Dermis blood vessel endothelial cell (primary cell): ENCODE results near the gene FMO2. TPM values are rescaled to one million over a fixed set of nuclear protein-coding genes. Genes with fewer than 3 reads are reported as not detected.

ENCODE experiments used
- DNase-seq: peaks from one replicate; pipeline ENCODE4 v3.0.0; 2010
- total RNA-seq: library from RNA; depleted of rRNA; stranded (reverse); fragments of >200 nt; gene quantifications from 2 replicates; pipeline ENCODE4 v1.2.3, GENCODE V29; 2014

FMO2 gene
- total RNA-seq, 1 donor from 2014 or later: not detected

- DNase-seq: no peak
These were observed 7.8 kb upstream of the FMO2 start for GRCh38 chr1:171177261-171177660.

DNA sequence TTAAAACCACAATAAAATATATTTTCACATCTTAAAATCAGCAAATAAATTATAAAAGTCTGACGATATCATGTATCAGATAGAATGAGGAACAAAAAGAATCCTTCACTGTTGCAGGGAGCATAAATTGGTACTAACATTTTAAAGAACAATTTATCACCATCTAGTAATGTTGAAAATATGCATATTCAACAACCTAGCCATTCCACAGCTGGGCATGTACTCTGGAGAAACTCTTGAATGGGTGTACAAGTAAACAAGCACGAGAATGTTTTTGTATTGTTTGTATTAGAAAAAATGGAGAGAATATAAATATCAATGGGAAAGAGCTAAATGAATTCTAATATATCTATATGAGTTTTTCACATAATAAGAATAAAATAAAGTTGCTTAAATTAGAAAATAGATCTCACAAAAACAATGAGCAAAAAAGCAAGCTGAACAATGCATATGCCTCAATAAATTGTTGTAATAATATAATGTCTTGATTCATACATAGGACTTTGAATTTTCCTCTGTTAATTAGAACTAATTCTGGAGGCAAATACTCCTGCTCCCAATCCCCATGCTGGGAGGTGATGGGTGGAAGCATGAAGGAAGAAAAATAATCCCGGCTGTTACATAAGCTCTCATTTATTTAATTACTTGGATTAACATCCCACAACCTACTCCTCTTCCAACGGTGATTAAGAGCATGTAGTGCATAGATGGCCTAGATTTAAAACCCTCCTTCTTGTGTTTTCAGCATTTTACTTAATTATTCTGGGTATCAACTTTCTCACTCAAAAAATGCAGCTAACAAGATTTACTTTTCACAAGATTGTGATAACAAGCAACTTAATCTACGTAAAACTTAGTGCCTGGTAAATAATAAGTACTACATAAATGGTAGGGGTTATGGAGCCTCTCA is 5.5 kb upstream of the FMO2 start:
- no peak for DNase-seq

DNA sequence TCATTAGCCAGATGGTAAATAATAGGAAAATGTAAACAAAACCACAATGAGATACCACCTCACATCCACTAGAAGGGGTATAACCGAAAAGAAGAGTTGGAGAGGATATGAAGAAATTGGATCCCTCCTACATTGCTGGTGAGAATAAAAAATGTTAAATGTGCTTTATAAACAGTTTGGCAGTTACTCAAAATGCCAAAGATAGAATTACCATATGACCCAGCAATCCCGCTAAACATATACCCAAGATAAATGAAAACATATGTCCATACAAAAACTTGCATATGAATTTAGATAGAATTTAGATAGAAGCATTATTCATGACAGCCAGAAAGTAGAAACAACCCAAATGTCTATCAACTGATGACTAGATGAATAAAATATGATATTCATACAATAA is 4.4 kb upstream of the FMO2 start:
- DNase-seq: no peak

DNA sequence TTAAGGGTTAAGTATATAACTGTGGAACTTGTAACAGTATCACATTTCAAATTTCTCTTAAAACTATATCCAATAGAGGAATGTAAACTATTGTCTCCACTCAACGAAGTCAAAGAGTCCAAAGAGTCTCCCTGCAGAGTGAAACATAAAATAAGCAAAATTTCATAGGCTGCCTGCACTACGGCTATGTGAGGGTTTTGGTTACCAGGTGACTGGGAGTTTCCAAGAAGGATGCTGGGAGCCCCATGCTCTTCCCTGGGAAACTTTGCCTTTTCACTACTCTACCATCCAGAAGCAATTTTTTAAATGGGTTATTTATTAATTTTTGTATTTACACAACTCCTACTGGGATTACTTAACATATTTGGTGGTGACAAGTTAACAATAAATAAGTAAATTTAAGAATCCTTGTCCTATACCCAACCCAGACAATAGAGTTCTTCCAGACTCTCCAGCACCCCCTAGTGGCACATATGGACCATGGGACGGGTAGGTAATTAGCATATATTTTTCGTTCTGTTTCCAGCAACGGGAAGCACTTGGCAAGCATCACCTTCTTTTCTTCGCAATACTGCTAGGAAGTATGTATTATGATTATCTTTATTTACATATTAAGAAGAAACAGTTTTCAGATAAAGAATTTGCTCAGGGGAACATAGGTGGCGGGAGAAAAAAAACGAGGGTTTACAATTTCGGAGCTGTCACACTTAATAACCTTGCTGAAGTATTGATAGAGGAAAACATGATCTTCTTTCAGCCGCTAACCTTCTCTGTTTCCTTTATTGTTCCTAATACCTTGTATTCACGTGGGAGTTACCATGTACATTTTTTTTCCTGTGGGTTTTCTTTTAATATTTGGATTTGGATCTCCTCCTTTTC is 3.5 kb downstream of the FMO2 start:
- DNase-seq: peak; percentile 78

DNA sequence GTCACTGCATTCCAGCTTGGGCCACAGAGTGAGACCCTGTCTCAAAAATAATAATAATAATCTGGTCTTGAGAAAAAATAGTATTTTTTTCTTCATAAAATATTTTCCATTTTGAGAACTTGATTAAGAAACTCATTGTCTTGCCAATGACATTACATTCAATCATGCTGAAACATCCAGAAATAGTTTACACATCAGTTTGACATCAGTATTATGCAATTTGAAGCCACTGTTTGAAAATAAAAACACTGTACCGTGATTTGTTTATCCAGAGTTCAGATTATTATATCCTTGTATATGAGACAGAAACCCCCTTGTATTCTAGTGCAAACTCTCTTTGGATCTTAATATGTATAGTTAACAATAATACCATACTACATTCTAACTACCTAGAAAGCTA is 6.9 kb downstream of the FMO2 start:
- DNase-seq: no peak

DNA sequence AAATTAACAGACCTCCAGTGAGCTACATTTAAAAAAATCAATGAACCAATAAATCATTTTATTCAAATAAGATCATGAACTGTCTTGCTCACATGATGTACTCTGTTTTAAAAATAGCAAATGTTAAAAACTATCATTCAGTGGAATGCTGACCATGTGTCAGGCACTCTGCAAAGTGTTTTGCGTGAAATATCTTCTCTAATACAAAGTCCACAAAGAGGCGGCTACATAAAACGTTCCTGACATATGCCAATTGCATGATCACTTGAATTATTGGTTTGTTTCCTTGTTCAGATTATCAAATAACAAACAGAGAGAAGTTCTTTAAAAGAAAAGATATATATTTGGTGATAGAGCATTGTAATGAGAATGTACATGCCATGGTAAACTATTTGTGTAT is 10.7 kb downstream of the FMO2 start:
- DNase-seq: no peak

- DNase-seq: no peak
These were observed 11.3 kb downstream of the FMO2 start for GRCh38 chr1:171196351-171196750.

DNA sequence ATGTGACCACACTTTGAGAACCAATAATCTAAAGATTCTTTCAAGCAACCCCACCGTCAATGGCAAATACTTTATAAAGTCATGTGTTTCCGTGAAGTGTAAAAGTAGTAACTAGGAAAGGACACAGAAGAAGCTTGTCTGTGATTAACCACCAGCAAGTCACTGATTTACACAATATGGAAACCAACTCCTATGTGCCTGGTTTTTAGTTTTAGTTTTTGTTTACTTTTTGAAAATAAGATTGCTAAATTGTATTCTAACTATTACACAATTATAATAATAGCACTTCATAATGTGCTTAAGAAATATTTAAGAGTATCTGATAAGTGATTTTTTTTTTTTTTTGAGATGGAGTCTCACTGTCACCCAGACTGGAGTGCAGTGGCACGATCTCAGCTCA is 13.0 kb downstream of the FMO2 start:
- DNase-seq: no peak

- no peak for DNase-seq
These were observed 19.2 kb downstream of the FMO2 start for GRCh38 chr1:171204296-171204695.

- DNase-seq: no peak
These were observed 21.3 kb downstream of the FMO2 start for GRCh38 chr1:171206204-171206977.

DNA sequence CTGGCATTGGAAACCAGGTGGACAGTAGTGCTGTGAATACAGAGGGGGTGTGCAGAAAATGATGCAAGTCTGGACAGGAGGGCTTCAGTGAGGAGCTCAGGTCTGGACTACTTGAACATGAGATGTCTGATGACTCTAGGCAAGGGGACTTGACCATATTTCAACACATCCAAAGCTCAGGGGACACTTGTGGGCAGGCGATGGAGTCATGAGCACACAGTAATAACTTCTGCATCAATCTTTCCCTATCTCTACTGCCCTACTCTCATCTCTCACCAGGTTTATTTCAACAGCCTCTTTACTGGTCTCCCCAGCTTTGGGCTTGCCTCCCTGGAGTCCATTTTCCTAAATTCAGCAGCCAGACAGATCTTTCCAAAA is 21.9 kb downstream of the FMO2 start:
- no peak for DNase-seq

- DNase-seq: no peak
These were observed 22.3 kb downstream of the FMO2 start for GRCh38 chr1:171207377-171207776.

- no peak for DNase-seq
These were observed 25.3 kb downstream of the FMO2 start for GRCh38 chr1:171210355-171210754.

- DNase-seq: no peak
These were observed 27.7 kb downstream of the FMO2 start for GRCh38 chr1:171212607-171213351.

- no peak for DNase-seq
These were observed 28.7 kb downstream of the FMO2 start for GRCh38 chr1:171213559-171214454.

DNA sequence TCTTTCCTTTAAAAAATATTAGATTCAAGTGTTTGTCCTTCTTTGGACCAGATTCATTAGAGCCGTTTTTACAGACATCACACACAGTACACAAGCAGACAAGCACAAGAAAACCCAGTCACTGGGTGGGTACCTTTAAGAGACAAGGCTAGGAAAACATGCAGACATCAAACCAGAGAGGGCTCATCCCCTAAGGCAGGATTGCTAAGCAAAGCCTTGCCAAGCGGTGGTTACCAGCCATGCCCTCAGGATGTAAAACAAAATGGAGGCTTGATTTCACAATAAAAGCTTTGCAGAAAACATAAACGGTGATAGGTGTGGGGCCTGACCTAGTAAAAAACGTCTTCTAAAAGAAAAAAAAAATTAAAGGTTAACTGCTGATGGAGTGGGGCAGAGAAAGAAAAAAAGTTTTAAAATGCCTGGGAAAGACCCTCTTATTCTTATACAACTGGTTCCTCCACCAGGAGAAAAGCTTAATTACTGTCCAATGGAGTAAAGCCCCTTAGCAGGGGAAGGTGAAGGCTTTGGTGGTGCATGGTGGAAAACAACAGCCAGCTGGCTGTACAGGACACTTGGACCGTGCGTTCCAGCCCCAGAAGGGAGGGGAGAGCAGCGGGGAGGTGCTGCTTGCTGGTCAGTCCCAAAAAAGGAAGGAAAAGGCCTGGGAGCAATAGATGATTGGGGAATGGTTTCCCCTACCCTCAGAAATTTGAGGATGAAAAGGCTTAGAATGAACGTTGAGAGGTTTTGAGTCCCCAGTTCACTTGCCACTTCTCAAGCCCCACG is 32.8 kb downstream of the FMO2 start:
- no peak for DNase-seq

- no peak for DNase-seq
These were observed 33.6 kb downstream of the FMO2 start for GRCh38 chr1:171218661-171219060.

GRCh38 chr1:171219346-171220080 is 34.4 kb downstream of the FMO2 start:
- DNase-seq: no peak

GRCh38 chr1:171220081-171220420 is 35.0 kb downstream of the FMO2 start:
- no peak for DNase-seq

DNA sequence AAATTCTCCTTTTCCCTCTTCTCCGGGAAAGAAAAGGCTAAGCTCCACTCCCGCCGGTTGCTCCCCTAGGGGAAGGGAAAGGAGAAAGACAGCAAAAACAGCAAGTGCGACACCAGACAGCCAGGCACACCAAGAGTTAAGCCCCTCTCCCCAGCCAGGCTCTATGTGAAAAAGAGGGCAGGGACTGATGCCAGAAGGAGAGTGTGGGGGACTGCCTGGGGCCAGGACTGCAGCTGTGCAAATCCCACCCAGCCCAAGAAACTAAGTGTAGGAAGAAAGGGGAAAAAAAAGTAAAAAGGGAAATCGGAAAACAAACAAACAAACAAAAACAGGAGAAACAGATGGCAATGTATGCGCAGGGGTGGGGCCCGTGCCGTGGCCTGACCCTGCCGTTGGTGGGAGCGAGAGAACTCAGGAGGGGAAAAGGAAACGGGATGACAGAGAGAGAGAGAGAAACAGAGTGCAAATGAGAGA is 35.5 kb downstream of the FMO2 start:
- DNase-seq: no peak
